GM12878 (cell line): ENCODE measurements around the gene KCNN3. TPM values are rescaled to one million over a fixed set of nuclear protein-coding genes. Genes with fewer than 3 reads are reported as not detected.

Experiments used
- ATAC-seq: fragments of 200-7000 bp; cut with Tn5 transposase; 3 replicates; pipeline ENCODE4 v1.9.1; 2020; ENCODE audit warnings: mild to moderate bottlenecking, moderate library complexity
- BruUV-seq: library from RNA; stranded (reverse); fragments of 400-500 nt; replicated peaks from 2 replicates; lab custom pipeline; 2021; lab: Mats Ljungman, UMichigan
- CTCF ChIA-PET: fragments of 300-600 bp; sonication (Branson Sonifier 250); formaldehyde crosslinking; extraction: SDS; loops from one replicate; lab custom pipeline; 2021; ENCODE audit warnings: inconsistent platforms; lab: Yijun Ruan, JAX
- POLR2A ChIA-PET: fragments of 350-600 bp; formaldehyde crosslinking; extraction: SDS; loops from one replicate; lab custom pipeline; 2021; ENCODE audit warnings: inconsistent platforms; lab: Charles Lee
- RAD21 ChIA-PET: fragments of 300-600 bp; sonication (Branson Sonifier 250); formaldehyde crosslinking; loops from one replicate; lab custom pipeline; 2023; ENCODE audit warnings: antibody characterized with exemption; ENCODE audit not compliant: unreplicated experiment; lab: Charles Lee
- SMC1A ChIA-PET: fragments of 300-600 bp; sonication (Branson Sonifier 250); formaldehyde crosslinking; loops from one replicate; lab custom pipeline; 2023; ENCODE audit not compliant: unreplicated experiment, uncharacterized antibody; lab: Charles Lee
- DNase-seq: peaks from one replicate; pipeline ENCODE4 v3.0.0-alpha.2; 2011; ENCODE audit warnings: low read depth, low spot score
- FAIRE-seq: peaks from 3 replicates; lab custom pipeline; 2011; peaks lifted over from hg19 to GRCh38; lab: Jason Lieb, UNC
- H2AFZ ChIP-seq: 2 replicates; pipeline ENCODE4 v1.6.0; 2011; ENCODE audit warnings: low read depth, low read length, control low read depth; ENCODE audit not compliant: control insufficient read depth
- H3K27ac ChIP-seq: 2 replicates; pipeline ENCODE4 v1.5.1; 2011; ENCODE audit warnings: control low read depth; ENCODE audit not compliant: control insufficient read depth, insufficient read depth
- H3K27me3 ChIP-seq, 2 experiments: replicated peaks in 1 of 2; 2 replicates each; pipeline versions ENCODE4 v1.6.0 to v1.6.1; 2011; ENCODE audit warnings: low read length in 1 of 2; ENCODE audit not compliant: control insufficient read depth in 2 of 2, insufficient read depth in 2 of 2
- H3K36me3 ChIP-seq, 2 experiments: 2 replicates each; pipeline ENCODE4 v1.5.1; 2011; ENCODE audit warnings: low read length in 1 of 2; ENCODE audit not compliant: control insufficient read depth in 2 of 2, insufficient read depth in 2 of 2
- H3K4me1 ChIP-seq: 2 replicates; pipeline ENCODE4 v1.6.1; 2011; ENCODE audit warnings: mild to moderate bottlenecking, low read length, moderate library complexity, mixed read lengths; ENCODE audit not compliant: control insufficient read depth, insufficient read depth
- H3K4me2 ChIP-seq: 2 replicates; pipeline ENCODE4 v1.6.0; 2011; ENCODE audit warnings: control low read depth; ENCODE audit not compliant: control insufficient read depth, insufficient read depth
- H3K4me3 ChIP-seq: fragments of 200-600 bp; sonication (generic); 2 replicates; pipeline ENCODE4 v1.5.1; 2016
- H3K79me2 ChIP-seq: 2 replicates; pipeline ENCODE4 v1.6.0; 2011; ENCODE audit warnings: low read length; ENCODE audit not compliant: control insufficient read depth, insufficient read depth
- H3K9ac ChIP-seq: 2 replicates; pipeline ENCODE4 v1.8.0; 2011; ENCODE audit warnings: low read length, control low read depth, mixed read lengths; ENCODE audit not compliant: control insufficient read depth, insufficient read depth
- H3K9me3 ChIP-seq: replicated peaks from 3 replicates; pipeline ENCODE4 v1.5.1; 2011; ENCODE audit warnings: mild to moderate bottlenecking, low read length; ENCODE audit not compliant: control insufficient read depth, insufficient read depth
- H4K20me1 ChIP-seq: 2 replicates; pipeline ENCODE4 v1.6.0; 2011; ENCODE audit not compliant: control insufficient read depth, insufficient read depth
- CHD4 ChIP-seq: fragments of 200-600 bp; sonication (generic); IDR thresholded peaks from 2 replicates; pipeline ENCODE4 v1.6.1; 2016; ENCODE audit warnings: mild to moderate bottlenecking
- GATAD2B ChIP-seq: fragments of 450-650 bp; conservative IDR thresholded peaks from 2 replicates; pipeline ENCODE4 v1.6.1; 2017; ENCODE audit warnings: low read depth, mild to moderate bottlenecking, moderate library complexity
- MEF2B ChIP-seq: fragments of 450-650 bp; IDR thresholded peaks from 2 replicates; pipeline ENCODE4 v1.6.1; 2018; ENCODE audit warnings: mild to moderate bottlenecking, moderate library complexity; ENCODE audit not compliant: partially characterized antibody, poor library complexity, severe bottlenecking
- MTA2 ChIP-seq: fragments of 450-650 bp; IDR thresholded peaks from 2 replicates; pipeline ENCODE4 v1.6.1; 2016; ENCODE audit warnings: low read depth, mild to moderate bottlenecking, moderate library complexity
- MTA3 ChIP-seq: IDR thresholded peaks from 2 replicates; pipeline ENCODE4 v1.6.1; 2012; ENCODE audit warnings: low read length, inconsistent platforms, borderline replicate concordance
- PKNOX1 ChIP-seq: fragments of 450-650 bp; IDR thresholded peaks from 2 replicates; pipeline ENCODE4 v1.6.1; 2016; ENCODE audit warnings: mild to moderate bottlenecking
- POLR2A ChIP-seq: IDR thresholded peaks from 2 replicates; pipeline ENCODE4 v1.6.1; 2011; ENCODE audit warnings: low read depth, mild to moderate bottlenecking, low read length
- RAD51 ChIP-seq: fragments of 450-650 bp; IDR thresholded peaks from 2 replicates; pipeline ENCODE4 v1.6.1; 2016; ENCODE audit warnings: moderate library complexity, mild to moderate bottlenecking, inconsistent platforms
- SKIL ChIP-seq: fragments of 450-650 bp; IDR thresholded peaks from 2 replicates; pipeline ENCODE4 v1.6.1; 2017; ENCODE audit warnings: mild to moderate bottlenecking, low read depth, inconsistent platforms; ENCODE audit not compliant: poor library complexity, severe bottlenecking
- STAT1 ChIP-seq: fragments of 450-650 bp; conservative IDR thresholded peaks from 2 replicates; pipeline ENCODE4 v1.6.1; 2014; ENCODE audit warnings: antibody characterized with exemption, mild to moderate bottlenecking
- STAT3 ChIP-seq: IDR thresholded peaks from 2 replicates; pipeline ENCODE4 v1.6.1; 2011; ENCODE audit warnings: low read depth, low read length, improper control_type of control experiment
- ZNF384 ChIP-seq: IDR thresholded peaks from 2 replicates; pipeline ENCODE4 v1.6.1; 2012; ENCODE audit warnings: low read depth, mild to moderate bottlenecking, low read length, improper control_type of control experiment, borderline replicate concordance
- WGBS: methylation state at CpG from one replicate; pipeline ENCODE4 v1.1.6; 2016; ENCODE audit warnings: low lambda C conversion rate; ENCODE audit not compliant: insufficient replicate concordance, insufficient coverage; ENCODE audit errors: missing lambda C conversion rate; 5-methylcytosine and 5-hydroxymethylcytosine counted together
- in situ Hi-C: fragments of 300-500 bp; cut with MboI; formaldehyde crosslinking; loops from 9 replicates; pipeline ENCODE4 v1.14.3; 2018; ENCODE audit warnings: mixed read lengths
- intact Hi-C: fragments of 100-400 bp; cut with micrococcal nuclease; formaldehyde crosslinking; loops from one replicate; pipeline ENCODE4 v1.14.2; 2022; ENCODE audit not compliant: unreplicated experiment
- polyA plus RNA-seq, 11 experiments: library from polyadenylated mRNA; depleted of rRNA in 4 of 11; unstranded in 6 of 11; stranded (reverse) in 5 of 11; fragments of >200 nt; fragmentation: Nextera tagmentation in 4 of 11; fragmentation: Illumina TruSeq in 1 of 11; extraction: Ambion mirVana in 4 of 11; extraction: Trizol in 1 of 11; gene quantifications; 1 replicate in 1 of 11; 2 replicates in 10 of 11; pipeline versions ENCODE4 v1.2.1 to v1.2.3, GENCODE V29; 2011 to 2016; ENCODE audit warnings: inconsistent platforms in 2 of 11, missing spikeins in 2 of 11, low read depth in 1 of 11
- total RNA-seq, 4 experiments: library from RNA; depleted of rRNA in 3 of 4; stranded (reverse); fragments of >200 nt in 3 of 4; fragmentation: Illumina TruSeq in 1 of 4; extraction: Trizol in 1 of 4; gene quantifications; 2 replicates each; pipeline versions ENCODE4 v1.2.1 to v1.2.3, GENCODE V29; 2013 to 2021

The KCNN3 gene
- total and polyA plus RNA-seq, 10 of the 15 experiments (the other 5 are each of a cell fraction or from before 2014, with no cell fraction given) = 3.5 to 26.4 (median 14.9) TPM

DNA sequence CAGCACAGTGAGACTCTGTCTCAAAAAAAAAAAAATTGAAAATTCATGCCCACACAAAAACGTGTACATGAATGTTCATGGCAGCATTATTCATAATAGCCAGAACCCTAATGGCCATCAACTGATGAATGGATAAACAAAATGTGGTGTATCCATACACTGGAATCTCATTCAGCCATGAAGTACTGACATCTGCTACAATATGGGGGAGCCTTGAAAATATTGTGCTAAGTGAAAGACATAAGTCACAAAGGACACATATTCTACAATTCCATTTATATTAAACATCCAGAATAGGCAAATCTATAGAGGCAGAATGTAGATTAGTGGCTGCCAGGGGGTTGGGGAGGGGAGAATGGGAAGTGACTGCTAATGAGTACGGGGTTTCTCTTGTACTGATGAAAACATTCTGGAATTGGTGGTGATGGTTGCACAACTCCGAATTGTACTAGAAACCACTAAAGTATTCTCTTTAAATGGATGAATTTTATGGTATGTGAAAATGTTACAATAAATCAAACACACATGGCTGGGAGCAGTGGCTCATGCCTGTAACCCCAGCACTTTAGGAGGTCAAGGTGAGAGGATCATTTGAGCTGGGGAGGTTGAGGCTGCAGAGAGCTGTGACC, 33.0 kb upstream of the KCNN3 start:
- WGBS = 44% methylated on average over 3 of the region's 3 CpGs
- H3K27ac ChIP-seq = no peak overlapping the region
- H3K79me2 ChIP-seq = no peaks in the 10 kb centered on the region
- CTCF ChIA-PET = no interaction called here
- intact Hi-C loops = no loop called here
- no peak overlapping the region for H2AFZ ChIP-seq
- RAD21 ChIA-PET = no interaction called here
- BruUV-seq = no TSS peak
- no peaks in the 10 kb centered on the region for H3K9me3 ChIP-seq
- ATAC-seq = no peak
- H4K20me1 ChIP-seq = no peaks in the 10 kb centered on the region
- SMC1A ChIA-PET = interaction anchor here (1.2 kb wide), 1 partner anchor 9 kb away, joined by 3 read pairs; no protein-coding TSS in a partner anchor
- no peaks in the 10 kb centered on the region for H3K27me3 ChIP-seq
- TF ChIP-seq GATAD2B (no peak), PKNOX1 (no peak), STAT3 (no peak), STAT1 (no peak)
- no peaks in the 10 kb centered on the region for H3K4me1 ChIP-seq
- H3K4me3 ChIP-seq = no peak overlapping the region
- no peak overlapping the region for H3K9ac ChIP-seq
- no peak for FAIRE-seq
- DNase-seq = no peak
- H3K36me3 ChIP-seq = no peaks in the 10 kb centered on the region
- POLR2A ChIA-PET = interaction anchor here (0.5 to 0.6 kb wide), 2 partner anchors 90 to 207 kb away, joined by 3 to 4 read pairs; no protein-coding TSS in a partner anchor
- in situ Hi-C loops = no loop called here
- no peak overlapping the region for H3K4me2 ChIP-seq

- Histone ChIP-seq H3K4me2 (no peak overlapping the region), H2AFZ (no peak overlapping the region), H3K4me1 (no peaks in the 10 kb centered on the region), H3K9me3 (no peaks in the 10 kb centered on the region), H4K20me1 (no peaks in the 10 kb centered on the region), H3K27me3 (no peaks in the 10 kb centered on the region), H3K36me3 (no peaks in the 10 kb centered on the region), H3K27ac (no peak overlapping the region), H3K9ac (no peak overlapping the region), H3K79me2 (no peaks in the 10 kb centered on the region), H3K4me3 (no peak overlapping the region)
- DNase-seq (no peak), FAIRE-seq (no peak), ATAC-seq (no peak)
- BruUV-seq = no TSS peak
- intact Hi-C loops (no loop called here), in situ Hi-C loops (no loop called here)
- TF ChIP-seq RAD51 = no peak
- no peak for TF ChIP-seq POLR2A
- TF ChIP-seq MEF2B = no peak
- no peak for TF ChIP-seq SKIL
- TF ChIP-seq MTA2 = no peak
- TF ChIP-seq ZNF384 = no peak
- TF ChIP-seq CHD4 = no peak
- TF ChIP-seq MTA3 = no peak
- 100% methylated on average over 1 of the region's 1 CpG for WGBS
- ChIA-PET SMC1A (interaction anchor here (0.8 kb wide), 1 partner anchor 82 kb away, joined by 3 read pairs; the partner anchor contains the start of gene FLAD1), RAD21 (no interaction called here), CTCF (no interaction called here), POLR2A (no interaction called here)
Measured at GRCh38 chr1:154901591-154901990, 31.5 kb upstream of the KCNN3 start.
